GM19023 (cell line): ENCODE data around the gene ZNF345.

Experiments
- ATAC-seq: cut with Tn5 transposase; IDR thresholded peaks from one replicate; pipeline ENCODE4 v1.9.1; 2021; ENCODE audit warnings: mild to moderate bottlenecking, moderate library complexity; ENCODE audit not compliant: unreplicated experiment

Gene ZNF345

DNA sequence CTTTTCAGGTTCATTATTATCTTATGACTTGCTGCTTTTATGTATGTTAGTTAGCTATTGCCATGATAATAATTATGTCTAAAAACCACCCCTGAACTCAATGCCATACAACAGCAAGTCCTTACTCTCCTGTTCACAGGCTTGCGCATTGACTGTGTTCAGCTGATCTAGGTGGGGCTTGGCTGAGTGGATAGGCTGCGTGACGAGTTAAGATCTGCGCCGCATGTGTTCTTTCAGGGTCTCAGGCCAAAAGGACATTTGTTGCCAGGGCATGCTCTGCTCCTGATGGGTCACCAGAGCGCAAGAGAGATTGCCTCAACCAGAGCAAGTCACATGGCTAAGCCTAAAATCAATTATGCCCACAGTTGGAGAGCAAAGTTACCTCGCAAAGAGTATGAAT lies 66.3 kb downstream of the ZNF345 start:
- no peak for ATAC-seq

GRCh38 chr19:36918090-36918489 lies 67.4 kb downstream of the ZNF345 start:
- no peak for ATAC-seq
